ENCODE measurements around the gene MRRF.
A peak's percentile ranks its signal among the peaks of the same experiment; 100 is the strongest.

Gene MRRF, protein sequence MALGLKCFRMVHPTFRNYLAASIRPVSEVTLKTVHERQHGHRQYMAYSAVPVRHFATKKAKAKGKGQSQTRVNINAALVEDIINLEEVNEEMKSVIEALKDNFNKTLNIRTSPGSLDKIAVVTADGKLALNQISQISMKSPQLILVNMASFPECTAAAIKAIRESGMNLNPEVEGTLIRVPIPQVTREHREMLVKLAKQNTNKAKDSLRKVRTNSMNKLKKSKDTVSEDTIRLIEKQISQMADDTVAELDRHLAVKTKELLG

DNA sequence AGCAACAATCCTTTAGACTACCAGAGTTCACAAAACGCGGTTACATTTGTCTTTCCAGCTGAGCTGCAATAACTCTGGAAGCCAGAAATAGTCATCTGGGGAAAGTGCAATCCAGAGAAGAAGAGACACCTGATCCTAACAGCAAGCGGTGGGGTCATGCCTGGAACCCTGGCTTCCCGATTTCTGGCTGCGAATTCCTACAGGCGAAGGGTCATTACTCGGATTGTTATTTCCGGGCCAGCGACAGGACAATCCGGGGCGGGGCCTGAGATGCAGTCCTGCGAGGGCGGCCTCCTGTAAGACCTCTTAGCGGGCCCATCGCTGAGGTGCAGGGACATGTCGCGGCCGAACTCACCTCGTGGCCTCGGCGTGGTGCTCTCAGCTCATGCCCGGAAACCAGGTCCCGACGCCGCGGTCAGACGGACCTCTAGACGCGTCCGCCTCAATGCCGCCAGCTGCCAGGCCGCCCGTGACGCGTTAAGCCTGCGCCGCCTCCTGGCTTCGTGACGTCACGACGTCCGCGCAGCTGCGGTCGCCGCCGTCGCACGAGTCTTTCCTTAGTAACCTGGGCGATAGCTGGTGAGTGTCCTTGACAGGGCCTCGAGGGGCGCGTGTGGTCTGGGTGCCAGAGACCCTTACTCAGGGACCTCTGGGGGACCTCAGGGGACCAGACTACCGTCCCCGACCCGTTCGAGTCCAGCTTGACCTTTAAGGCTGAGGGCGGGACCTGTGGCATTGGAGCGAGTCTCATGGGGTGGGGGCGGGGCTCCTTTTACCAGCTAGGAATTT is at the start of gene MRRF, which contains the start of gene RBM18:
Gene MRRF (plus strand): TSS at position 523 of the 789 bp plus-strand sequence. CDS start 6,010 bp downstream, outside the sequence.
Gene RBM18 (minus strand): TSS at position 481 of the 789 bp plus-strand sequence. CDS start 3,348 bp downstream, outside the sequence.
- DNase-seq: peak; percentile 87

DNA sequence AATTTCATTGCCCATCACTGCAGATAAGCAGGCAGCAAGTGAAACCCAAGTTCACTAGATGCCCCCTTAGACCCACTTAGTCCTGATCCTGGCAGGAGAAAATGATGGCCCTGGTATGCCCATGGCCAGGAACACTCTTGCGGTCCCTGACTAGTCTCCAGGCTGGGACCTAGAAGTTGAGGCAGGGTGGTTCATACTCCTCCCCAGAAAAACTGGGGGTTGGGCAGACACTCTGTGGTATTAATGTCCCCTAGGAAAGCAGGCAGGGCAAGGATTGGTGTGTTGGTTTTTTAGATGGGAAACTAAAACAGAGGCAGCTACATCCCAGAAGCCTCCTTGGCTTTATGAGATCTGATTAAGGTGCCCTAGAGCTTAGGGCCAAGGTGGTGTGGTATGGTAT is 49.0 kb upstream of the MRRF start:
- no peak for DNase-seq

DNA sequence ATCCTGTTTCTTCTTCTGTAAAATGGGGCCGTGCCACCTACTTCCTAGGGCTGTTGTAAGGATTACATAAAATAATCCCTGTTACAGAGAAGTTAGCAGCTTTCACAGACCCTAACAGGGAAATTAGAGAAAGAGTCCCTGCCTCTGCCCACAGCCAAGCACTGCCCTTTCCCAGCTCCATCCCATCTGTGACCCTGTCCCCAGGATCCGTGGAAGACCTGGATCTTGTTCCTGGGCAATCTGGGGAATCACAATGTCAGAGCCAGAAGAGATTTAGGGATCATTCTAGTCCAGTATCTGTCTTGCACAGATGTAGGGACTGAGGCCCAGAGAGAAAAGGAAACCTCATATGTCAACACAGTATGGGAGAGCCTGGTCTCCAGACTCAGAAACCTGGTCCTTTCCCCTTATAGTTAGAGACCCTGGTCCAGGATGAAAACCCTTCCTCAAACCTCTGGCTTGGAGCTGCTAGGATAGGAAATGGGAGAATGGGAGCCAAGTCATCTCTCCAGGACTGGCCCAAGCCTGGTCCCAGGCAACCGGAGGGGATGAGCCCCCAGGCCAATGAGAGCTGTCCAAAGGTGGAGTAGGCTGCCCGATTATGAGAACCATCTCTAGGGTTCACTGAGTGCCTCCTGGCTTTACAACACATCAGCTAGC is 48.4 kb upstream of the MRRF start:
- DNase-seq: no peak

DNA sequence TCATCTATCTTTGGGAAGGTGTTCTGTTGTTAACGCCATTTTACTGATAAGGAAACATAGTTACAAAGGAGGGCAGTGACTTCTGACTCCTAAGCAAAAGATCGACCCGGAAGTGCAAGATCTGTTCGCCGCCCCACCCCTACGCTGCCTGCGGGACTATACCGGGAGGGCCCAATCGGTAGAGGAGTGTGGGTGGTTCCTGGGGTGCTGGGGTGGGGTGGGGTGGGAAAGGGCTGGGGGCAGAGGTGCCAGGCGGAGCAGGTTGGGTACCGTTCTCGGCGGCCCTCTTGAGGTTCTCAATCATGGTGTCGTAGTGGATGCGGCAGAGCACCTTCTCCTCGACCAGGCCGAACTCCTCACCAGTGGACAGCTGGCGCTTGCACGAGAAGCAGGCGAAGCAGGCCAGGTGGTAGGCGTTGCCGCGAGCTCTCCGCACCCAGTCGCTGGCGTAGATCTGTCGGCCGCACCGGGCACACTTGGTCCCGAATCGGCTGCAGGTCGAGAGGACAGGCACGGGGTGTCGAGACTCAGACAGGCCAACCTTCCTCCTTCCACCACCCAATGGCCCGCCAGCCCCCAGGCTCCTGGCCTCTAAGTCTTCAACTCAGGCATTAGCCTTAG is 47.8 kb upstream of the MRRF start:
- DNase-seq: no peak

DNA sequence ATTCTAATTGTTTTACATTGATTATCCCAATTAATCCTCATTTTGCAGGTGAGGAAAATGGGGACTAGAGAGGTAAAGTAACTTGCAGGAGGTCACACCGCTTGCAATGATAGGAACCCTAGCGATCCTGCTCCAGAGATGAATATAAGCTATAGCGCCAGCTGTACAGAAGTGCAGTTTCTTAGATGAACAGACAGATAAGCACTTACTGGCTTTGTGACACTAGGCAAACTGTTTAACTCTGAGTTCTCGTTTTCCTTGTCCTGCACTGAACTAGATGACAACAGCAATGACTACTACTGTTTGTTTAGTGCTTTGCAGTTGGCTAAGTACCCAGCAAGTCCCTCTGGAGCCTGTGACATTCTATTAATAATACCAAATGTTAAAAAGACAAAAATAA is 47.0 kb upstream of the MRRF start:
- DNase-seq: no peak

DNA sequence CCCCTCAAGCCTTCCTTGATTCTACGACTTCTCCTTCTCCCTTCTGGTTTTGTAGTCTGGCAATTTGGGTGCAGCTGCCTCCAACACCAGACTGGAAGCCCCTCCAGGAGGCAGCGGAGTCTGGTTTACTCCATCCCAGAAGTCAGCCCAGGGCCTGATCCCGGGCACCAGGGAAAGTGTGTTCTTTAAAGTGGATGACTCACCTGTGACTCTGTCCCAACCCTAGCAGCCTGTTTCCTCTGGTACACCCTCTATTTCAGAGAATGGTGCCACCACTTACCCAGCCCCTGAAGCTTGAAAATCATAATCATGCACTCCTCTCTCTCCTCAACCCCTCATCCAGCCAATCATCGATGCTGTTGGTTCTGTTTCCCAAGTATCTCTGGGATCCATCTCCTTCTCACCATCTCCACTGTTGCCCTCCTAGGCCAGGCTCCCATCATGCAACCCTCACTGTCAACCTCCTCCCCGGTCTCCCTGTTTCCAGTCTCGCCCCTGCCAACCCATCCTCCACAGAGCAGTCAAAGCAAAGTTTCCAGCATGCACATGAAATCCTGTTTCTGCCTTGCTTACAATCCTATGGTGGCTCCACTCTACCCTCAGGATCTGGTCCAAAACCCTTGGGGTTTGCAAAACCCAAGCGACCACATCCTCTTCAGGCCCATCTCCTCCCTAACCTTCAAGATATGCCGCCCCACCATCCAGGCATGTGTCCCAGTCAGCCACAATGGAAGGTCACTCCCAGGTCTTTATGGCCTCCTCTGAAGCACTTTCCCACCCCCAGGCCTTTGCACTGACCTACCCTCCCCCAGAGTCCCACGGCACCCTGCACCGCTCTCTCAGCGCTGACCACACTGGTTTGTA is 46.4 kb upstream of the MRRF start:
- DNase-seq: peak; percentile 31

DNA sequence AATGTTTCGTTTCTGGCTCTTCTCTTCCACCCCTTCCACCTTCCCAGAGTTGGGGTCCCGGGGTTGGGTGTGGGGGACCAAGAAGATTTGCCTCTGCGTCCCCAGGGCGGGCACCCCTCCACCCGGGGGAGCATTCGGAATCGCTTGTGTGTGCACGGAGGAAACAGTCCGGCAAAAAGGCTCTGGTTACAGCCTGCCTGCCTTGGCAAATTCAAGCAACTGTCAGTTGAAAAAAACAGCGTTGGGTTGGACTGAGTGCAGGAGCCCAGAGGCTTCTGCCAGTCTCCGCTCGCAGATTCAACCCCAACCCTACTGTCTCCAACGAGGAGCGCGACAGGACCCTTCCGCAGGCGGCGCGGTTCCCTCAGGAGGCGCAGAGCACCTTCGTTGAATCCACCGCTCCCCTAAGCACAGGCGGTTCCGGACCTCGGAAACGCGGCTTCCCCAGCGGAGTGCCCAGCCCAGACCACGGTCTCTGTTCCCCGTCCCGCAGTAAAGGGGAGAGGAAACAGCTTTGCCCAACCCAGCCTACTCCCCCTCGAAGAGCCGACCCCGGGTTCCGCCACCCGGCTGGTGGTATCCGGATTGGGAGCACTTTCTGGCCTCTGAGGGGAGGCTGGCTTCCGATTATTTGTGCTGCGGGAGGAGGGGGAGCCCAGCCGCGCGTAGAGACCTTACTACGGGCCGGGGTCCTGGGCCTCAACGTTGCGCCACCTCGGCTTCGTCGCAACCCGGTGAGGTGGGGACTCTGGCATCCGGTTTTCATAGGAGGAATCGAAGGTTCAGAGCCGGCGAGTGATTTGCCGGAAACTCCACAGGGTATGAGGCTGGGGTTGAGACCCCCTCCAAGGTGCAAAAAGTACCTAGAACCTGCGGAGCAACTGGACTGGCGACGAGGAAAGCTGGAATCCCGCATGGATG is 45.5 kb upstream of the MRRF start:
- DNase-seq: peak; percentile 3

DNA sequence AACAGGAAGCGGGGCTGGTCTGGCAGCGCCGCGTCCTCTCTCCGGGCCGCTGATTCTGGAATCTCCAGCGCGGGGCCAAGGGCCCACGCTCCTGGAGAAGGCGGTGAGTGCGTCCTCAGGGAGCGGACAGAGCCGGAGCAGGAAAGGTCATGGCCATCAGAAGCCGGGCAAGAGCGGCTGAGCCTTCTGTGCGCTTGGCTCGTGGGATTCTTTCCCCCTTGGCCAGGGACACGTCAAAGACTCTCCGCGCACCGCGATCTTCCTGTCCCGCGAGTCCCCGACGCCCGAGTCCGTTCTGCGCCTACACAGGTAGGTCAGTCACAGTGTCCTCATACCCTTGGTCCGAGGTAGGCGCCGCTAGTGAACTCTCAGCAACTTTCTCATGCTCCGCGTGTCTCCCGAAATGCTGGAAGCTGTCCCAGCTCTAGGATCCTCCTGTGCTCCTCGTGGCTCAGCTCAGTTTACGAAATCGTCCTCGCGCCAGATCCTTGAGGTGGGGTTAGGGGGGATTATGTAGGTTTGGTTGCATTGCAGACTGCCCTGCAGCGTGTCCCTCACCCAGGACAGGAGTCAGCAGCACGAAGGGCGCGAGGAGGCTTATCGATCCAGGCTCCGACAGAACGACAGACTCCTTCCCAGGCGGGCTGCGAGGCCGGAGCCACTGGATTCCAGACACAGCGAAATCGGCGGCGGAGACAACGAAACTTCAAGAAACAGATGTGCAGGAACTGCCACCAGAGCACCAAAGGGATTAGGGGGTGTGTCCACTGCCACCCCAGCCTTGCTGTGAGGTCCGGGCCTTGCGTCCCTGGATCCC is 44.6 kb upstream of the MRRF start:
- DNase-seq: no peak

DNA sequence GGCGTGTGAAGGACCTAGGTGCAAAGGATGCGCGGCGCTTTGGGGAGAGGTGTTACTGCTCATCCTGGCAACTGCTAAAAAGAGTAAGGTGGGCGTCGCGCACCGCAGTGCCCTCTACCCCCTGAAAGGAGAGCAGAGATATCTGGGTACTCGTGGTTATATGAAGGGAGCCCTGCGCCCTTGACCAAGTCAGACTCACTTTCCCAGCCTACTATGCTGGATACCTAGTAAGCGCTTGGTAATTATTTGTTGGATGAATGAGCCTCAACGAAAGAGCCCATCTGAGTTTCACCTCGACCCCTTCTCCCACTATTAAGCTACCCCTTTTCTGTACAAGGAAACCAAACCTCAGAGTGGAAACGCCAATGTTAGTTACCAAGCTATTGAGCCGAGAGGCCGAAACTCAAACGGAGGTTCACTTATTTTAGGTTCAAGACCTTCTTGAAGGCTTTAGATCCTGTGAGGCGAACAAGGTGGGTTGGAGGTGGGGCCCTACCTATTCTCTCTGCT is 44.0 kb upstream of the MRRF start:
- DNase-seq: no peak

DNA sequence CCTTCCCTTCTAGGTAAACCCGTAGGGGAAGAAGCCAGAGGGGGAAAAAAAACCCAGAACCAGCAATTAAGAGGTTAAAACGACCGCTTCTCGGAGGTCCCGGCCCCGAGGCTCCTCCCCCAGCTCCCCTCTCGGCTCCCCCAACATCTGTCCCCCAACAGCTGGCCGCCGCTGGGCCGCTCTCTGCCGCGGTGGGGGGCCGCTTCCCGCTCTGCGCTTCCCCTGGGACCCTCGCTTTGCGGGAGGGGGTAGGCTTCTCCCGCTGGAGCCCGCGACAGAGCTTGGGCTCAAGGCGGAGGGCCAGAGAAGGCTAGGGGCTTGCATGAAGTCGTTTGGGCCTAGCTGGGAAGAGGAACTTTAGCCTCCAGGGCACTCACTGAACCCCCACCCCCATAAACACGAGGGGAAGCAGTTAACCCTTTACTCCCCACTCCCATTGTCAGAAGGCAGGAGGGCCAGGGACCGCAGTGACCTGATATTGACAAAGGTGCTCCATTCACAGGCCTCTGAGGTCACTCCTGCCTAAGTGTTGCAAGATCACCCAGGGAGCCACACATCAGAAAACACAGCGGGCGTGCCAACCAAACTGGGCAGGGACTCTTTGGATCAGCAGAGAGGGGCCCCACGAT is 43.4 kb upstream of the MRRF start:
- no peak for DNase-seq

DNA sequence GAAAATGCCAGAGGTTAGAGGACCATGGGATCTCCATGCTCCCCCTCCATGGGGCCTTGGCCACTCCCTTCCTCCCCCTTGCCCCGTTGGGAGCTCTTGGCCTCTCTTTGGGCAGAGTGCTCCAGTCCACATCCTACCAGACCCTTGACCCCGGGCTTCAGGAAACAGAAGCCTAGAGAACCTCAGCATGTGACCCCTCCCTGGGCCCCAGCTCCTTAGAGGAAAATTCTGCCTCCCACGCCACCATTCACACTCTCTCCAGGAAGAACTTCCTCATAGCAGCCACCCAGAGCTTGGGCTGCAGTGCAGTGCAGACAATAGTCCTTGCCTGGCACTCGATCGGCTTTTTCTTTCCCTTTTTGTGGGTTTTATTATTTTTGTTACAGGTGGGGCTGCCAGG is 41.9 kb upstream of the MRRF start:
- no peak for DNase-seq

DNA sequence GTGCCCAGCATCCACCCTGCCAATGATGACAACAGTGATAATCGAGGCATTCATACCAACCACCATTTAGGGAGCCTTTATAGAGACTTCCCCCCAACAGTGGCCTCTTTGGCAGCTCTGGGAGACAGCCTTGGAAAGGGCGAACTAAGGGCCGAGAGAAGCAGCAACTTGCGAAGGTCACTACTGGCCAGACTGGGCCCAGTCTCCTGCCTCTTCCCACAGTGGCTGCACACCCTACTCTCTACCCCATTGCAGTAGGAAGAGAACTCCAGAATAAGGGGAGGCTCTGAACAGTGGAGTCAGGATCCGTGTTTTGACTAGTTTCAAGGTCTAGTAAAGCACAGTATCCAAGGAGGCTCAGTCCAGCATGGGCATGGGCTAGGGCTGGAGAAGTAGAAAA is 41.2 kb upstream of the MRRF start:
- no peak for DNase-seq

DNA sequence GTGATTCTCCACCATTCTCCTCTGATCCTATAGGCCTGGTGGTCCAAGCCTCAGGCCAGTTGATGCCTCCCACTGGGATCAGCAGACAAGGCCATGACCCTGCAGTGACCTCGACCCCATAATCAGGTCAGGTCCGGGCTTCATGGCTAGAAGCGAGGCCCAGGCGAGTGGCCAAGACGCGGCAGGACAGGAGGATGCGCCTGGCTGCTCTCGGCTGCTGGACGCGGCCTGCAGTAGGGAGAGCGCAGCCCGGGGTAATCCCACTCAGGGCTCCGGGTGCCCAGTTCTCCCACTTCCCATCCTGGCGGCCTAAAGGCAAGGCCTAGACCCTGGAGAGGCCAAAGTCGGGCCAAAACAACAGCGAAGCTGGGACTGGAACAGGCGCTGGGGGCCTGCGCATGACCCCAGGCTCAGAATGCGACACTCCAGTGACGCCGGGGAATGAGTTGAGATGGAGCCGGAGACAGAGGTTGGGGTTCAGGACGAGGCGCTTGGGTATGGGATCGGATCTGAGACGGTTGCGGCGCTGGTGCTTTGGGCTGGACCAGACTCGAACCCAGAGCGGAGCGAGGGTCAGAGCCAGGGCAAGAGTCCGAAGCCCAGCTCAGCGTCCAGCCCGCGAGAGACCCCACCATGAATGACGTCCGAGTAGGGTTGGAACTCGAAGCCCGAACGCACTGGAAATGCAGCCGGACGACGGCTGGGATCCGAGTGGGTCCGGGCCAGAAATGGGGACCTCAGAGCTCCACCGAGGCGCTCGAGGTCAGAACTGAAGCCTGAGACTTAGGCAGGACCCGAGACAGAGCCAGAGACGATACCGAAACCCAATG is 39.2 kb upstream of the MRRF start:
- DNase-seq: no peak

DNA sequence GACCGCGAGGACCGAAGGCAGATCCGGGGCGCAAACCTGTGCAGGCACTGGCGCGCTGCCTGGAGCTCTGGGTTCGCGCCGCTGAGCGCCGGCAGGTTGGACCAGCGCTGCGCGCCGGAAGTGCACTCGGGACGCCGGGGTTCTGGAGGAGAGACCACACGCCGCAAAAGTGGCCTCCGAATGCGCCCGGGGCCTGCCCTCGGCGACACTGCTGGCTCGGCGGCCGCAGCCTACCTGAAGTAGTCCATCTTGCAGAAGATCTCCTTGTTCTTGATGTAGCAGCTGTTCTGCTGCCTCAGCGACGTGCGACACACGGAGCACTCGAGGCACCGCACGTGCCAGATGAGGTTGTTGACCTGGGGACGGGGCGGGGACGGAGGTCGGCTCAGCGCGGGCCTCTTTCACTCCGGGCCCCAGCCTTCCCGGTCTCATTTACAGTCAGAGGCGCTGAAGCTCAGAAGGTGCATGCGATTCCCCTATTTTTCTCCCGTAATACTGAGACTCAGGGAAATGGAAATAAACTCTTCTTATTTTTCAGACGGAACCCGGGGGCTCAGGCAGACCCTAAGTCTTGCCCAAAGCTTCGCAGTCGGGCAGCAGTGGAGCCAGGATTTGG is 38.4 kb upstream of the MRRF start:
- no peak for DNase-seq

DNA sequence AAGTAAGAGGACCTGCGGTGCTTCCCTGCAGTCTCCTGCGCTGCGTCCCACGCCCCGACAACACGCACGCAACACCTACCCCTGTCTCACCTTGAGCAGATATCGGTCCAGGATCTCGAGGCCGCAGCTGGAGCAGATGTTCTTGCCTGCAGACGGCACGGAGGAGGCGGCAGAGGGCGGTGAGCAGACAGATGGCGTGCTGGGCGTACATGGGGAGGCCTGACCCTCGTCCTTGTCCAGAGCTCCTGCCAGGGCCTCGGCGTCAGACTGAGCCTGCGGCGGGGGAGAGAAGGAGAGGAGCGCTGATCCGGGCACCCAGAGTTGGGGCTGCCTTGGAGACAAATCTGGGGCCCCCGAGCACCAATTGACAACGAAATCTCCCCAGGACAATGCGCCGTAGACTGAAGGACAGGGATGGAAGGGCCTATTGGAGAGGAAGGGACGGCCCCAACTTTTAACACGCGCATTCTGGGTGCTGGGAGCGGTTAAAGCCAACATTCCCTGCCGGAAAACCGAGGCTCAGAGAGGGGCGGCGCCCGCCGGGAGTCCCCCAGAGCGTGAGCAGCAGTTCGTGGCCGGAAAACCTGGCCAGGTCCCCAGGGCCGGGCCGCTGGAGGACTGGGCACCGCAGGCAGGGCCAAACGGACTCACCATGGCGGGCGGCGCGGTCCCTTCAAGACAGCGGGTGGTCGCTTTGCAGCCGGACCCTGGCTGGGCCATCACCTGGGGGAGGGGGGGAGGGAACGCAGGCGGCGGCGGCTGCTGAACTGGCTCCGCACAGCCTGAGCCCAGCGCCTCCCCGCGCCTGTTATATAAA is 37.7 kb upstream of the MRRF start:
- no peak for DNase-seq

DNA sequence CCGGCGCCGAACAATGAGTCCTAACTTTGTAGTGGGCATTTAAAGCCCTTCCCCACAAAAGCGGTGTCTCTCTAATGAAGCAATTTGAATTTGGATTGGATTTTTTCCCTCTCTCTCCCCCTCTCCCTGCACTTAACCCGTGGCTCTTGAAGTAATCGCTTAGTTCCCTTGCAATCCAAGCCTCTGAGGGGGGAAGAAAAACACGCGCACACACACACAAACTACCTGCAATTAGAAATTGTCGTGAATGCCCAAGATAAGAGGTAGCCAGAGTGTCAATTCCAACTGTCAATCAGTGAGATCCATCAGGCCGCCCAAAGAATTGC is 37.1 kb upstream of the MRRF start:
- DNase-seq: no peak

DNA sequence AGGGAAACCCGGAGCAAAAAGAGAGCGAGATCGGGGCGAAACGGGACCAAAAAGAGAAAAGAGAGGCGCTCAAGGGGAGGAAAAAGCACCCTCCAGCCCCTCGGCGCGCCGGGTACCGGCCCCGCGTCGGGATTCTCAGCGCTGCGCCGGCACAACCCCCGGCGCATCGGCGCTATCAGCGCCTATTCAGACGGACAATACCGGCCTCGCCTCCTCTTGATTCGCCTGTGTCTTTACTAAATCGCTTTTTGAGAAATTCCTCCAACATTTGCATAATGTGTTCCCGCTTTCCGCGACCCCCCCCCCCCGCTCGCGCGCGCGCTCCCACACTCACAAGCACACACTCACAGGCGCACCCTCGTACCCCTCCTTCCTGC is 36.5 kb upstream of the MRRF start:
- DNase-seq: no peak
